HEK293T (cell line): ENCODE data around the gene TP63.

Experiments
- ARNT ChIP-seq: fragments of 450-650 bp; IDR thresholded peaks from 2 replicates; pipeline ENCODE4 v1.6.1; 2017; ENCODE audit warnings: mild to moderate bottlenecking
- FOXA1 ChIP-seq: fragments of 450-650 bp; IDR thresholded peaks from 2 replicates; pipeline ENCODE4 v1.6.1; 2016; ENCODE audit warnings: mild to moderate bottlenecking
- FOXK2 ChIP-seq: fragments of 450-650 bp; IDR thresholded peaks from 2 replicates; pipeline ENCODE4 v1.6.1; 2016; ENCODE audit warnings: mild to moderate bottlenecking
- FOXM1 ChIP-seq: fragments of 450-650 bp; IDR thresholded peaks from 2 replicates; pipeline ENCODE4 v1.6.1; 2017; ENCODE audit warnings: mild to moderate bottlenecking, borderline replicate concordance
- HDGF ChIP-seq: fragments of 450-650 bp; IDR thresholded peaks from 2 replicates; pipeline ENCODE4 v1.6.1; 2017; ENCODE audit warnings: antibody characterized with exemption, borderline replicate concordance
- L3MBTL2 ChIP-seq: fragments of 450-650 bp; conservative IDR thresholded peaks from 2 replicates; pipeline ENCODE4 v1.6.1; 2016; ENCODE audit warnings: mild to moderate bottlenecking
- SP1 ChIP-seq: fragments of 450-650 bp; IDR thresholded peaks from 2 replicates; pipeline ENCODE4 v1.6.1; 2017

DNA sequence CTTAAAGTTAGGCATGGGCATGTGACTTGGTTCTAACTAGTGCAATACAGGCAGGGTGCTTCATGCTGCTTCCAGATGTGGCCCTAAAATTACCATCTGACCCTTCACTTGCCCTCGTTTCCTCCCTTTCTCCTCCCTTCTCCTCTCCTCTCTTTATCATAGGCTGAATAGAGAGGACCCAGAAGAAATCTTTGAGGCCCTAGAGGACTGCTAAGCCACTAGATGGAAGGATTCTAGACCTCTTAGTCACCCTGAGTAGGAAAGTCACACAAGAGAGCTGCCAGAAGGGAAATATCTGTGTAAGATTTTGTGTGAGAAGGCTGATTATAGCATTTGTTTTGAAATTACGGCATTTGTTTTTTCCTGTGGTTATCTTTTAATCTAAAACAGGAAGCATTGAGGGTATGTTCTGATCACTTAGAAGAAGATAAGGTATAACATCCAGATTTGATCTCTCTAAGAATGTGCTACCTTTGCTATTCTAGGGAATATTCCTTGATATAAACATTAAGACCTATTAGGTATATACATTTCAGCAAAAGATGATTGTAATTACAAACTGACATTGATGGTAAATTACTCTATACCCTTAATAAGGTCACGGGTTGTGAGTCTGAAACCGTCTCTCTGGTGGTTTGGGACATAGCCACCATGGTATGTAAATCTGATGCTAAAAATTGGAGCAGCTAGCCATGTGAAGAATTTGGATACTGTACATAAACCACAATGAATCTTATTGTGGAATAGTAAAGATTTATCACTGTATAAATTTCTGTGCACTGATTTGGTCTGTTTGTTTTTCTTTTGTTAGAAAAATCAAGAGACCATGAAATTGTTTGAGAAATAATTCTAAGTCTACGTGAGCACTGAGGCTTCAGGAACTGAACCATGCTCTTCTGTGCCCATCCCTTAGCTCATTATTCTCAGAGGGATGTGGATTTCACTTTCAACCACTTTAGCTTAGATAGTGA lies 84.1 kb downstream of the TP63 start:
- TF ChIP-seq FOXK2 (no peak), HDGF (no peak), ARNT (no peak), SP1 (no peak), FOXA1 (no peak), FOXM1 (no peak), L3MBTL2 (no peak)
